Fibroblast of the aortic adventitia (primary cell): ENCODE measurements around the gene DCDC2B. TPM values are rescaled to one million over a fixed set of nuclear protein-coding genes. Genes with fewer than 3 reads are reported as not detected.
A peak's percentile ranks its signal among the peaks of the same experiment; 100 is the strongest.
"Not testable (repeated sequence)": the region's sequence is repeated elsewhere in the genome, so short reads cannot be mapped to it uniquely, and the experiment has no call there.

Experiments used
- DNase-seq: peaks from one replicate; pipeline ENCODE4 v3.0.0-alpha.2; 2010; ENCODE audit warnings: low read depth
- H3K4me3 ChIP-seq: 2 replicates; pipeline ENCODE4 v1.5.1; 2011; ENCODE audit warnings: low read depth, mild to moderate bottlenecking, control low read depth, low read length, moderate library complexity
- CTCF ChIP-seq: IDR thresholded peaks from 2 replicates; pipeline ENCODE4 v1.5.1; 2011; ENCODE audit warnings: mild to moderate bottlenecking, low read length, control low read depth, inconsistent platforms; ENCODE audit not compliant: insufficient read depth
- total RNA-seq: library from RNA; depleted of rRNA; stranded (reverse); fragments of >200 nt; gene quantifications from 2 replicates; pipeline ENCODE4 v1.2.3, GENCODE V29; 2012; ENCODE audit warnings: low replicate concordance

Gene DCDC2B
- total RNA-seq = not detected in 2 replicates

DNA sequence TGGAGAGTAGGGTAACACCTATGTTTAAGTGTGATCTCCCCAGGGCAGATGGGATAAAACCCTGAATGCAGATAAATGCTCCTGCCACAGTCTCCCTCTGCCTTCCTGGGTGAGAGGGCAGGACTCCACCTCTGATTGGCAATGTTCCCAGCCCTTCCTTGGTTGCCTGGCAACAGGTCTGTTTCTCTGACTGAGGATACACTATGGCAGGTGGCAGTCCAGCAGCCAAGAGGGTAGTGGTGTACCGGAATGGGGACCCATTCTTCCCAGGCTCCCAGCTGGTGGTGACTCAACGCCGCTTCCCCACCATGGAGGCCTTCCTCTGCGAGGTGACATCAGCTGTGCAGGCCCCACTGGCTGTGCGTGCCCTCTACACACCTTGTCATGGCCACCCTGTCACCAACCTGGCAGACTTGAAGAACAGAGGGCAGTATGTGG, at the start of gene DCDC2B:
Gene DCDC2B, plus strand, starts transcription at position 199 of the 438 bp plus-strand sequence. Its CDS starts 5 bp downstream, at position 204.
- DNase-seq = peak; percentile 34
- TF ChIP-seq CTCF = no peak
- H3K4me3 ChIP-seq = no peak within 1 kb of the TSS

- no peak for TF ChIP-seq CTCF
- DNase-seq = no peak
- H3K4me3 ChIP-seq = no peak overlapping the region
These were observed 49.7 kb upstream of the DCDC2B start for GRCh38 chr1:32159189-32159588.

DNA sequence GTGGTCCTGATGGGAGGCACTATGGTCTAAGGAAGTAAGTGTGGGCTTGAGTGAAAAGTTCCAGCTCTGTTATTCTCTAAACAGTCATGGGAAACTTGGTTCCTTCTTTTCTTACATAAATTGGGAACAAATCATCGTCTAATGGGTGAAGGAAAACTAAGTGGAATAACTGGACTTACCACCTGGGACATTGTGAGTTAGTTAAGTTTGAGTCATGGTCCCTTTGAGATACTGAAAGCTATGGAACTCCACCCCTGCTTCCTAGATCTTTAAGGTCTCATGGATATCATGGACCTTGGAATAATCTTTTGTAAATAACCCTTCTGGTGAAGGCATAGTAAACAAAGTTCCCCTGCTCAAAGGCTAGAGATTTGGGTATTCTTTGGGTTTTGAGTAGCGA, 45.5 kb upstream of the DCDC2B start:
- no peak for TF ChIP-seq CTCF
- no peak overlapping the region for H3K4me3 ChIP-seq
- DNase-seq = no peak

GRCh38 chr1:32165633-32166032, 43.3 kb upstream of the DCDC2B start:
- not testable (repeated sequence) for H3K4me3 ChIP-seq, DNase-seq

DNA sequence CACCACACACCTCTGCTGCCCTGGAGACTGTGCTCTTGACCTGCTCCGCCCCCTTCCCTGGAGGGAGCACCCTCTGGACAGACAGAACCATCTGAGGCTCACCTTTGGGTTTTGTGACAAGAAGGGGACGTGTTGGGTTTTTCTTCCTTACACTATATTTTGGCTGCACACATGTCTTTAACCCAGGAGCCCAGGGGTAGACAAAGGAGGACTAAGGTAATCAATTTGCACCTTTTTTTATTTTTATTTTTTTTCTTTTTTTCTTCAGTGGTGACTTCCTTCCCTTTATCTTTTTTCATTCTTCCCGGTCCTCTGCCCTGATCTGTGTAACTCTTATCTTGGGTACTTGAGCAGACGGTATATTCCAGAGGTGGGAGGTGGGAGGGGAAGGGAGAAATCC, 37.9 kb upstream of the DCDC2B start:
- no peak overlapping the region for H3K4me3 ChIP-seq
- TF ChIP-seq CTCF = no peak
- no peak for DNase-seq

GRCh38 chr1:32172621-32173245, 36.2 kb upstream of the DCDC2B start:
- TF ChIP-seq CTCF = no peak
- no peak overlapping the region for H3K4me3 ChIP-seq

GRCh38 chr1:32178380-32179192, 30.3 kb upstream of the DCDC2B start:
- TF ChIP-seq CTCF = no peak
- H3K4me3 ChIP-seq = no peak overlapping the region
- DNase-seq = no peak

More at GRCh38 chr1:32172621-32173245, 36.2 kb upstream of the DCDC2B start:
- no peak for DNase-seq
